Measurements from ENCODE around the gene CYB5B.
A peak's percentile ranks its signal among the peaks of the same experiment; 100 is the strongest.

CYB5B gene, protein sequence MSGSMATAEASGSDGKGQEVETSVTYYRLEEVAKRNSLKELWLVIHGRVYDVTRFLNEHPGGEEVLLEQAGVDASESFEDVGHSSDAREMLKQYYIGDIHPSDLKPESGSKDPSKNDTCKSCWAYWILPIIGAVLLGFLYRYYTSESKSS

DNA sequence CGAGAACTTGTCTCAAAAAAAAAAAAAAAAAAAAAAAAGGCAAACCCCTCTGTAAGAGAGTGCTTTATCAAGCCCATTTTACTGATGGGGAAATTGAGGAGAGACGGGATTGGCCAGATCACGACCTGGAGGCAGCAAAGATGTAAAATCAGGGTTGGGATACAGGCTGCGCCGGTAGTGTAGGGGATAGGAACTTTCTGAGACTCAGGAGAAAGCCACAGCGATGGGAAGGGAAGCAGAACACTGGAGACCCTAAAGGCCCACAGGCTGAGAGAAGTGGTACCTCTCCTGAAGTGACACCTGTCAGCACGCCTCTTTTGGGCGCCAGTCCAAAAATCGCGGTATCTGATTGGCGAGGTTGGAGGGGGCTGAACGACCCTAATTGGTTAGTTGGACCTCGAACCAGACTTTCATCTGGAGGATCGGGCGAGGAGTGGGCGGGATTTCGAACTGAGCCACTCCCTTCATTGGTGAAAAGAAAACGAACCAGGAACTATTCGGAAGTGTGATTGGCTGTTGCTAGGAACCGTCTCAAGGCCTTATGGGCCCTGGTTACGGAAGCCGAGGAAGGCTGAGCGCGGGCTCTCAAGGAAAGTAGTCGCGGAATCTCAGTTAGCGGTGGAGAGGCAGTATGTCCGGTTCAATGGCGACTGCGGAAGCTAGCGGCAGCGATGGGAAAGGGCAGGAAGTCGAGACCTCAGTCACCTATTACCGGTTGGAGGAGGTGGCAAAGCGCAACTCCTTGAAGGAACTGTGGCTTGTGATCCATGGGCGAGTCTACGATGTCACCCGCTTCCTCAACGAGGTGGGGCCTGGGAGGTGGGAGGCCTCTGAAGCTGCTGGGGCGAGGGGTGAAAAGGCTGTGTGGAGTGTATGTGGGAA is at the start of gene CYB5B:
Gene CYB5B (plus strand): TSS at position 567 of the 882 bp plus-strand sequence. CDS start 65 bp downstream, at position 632.
- peak within 1 kb of the TSS; percentile 91 to 100 for H3K4me3 ChIP-seq (ENCODE audit: low read depth in 1 of 2, low read length in 2 of 2)

DNA sequence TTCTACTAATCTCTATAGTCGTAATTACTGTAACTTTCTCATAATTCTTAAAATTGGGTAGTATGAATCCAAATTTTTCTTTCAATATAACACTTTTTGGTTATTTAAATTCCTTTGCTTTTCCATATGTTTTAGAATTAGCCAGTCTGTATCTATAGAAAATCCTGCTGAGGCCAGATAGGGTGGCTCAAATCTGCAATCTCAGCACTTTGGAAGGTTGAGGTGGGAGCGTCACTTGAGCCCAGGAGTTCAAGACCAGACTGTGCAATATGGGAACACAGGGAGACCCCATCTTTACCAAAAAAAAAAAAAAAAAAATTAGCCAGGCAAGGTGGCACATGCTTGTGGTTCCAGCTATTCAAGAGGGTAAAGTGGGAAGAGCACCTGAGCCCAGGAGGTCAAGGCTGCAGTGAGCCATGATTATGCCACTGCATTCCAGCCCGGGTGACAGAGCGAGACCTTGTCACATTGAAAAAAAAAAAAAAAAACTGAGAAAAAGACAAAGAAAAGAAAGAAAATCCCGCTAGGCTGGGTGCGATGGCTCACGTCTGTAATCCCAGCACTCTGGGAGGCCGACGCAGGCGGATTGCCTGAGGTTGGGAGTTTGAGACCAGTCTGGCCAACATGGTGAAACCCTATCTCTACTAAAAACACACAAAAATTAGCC is 47.9 kb upstream of the CYB5B start:
- H3K27me3 ChIP-seq (ENCODE audit: control insufficient read depth in 1 of 2, insufficient read depth in 2 of 2, low read length in 2 of 2): no peaks in the 10 kb centered on the region
- no peak overlapping the region for H3K9ac ChIP-seq (ENCODE audit: low read depth in 1 of 2, low read length in 2 of 2)
- H3K9me3 ChIP-seq (ENCODE audit: control insufficient read depth in 1 of 2, low read length in 2 of 2): no peaks in the 10 kb centered on the region
- no peak overlapping the region for H3K4me3 ChIP-seq (ENCODE audit: low read depth in 1 of 2, low read length in 2 of 2)
- no peak overlapping the region for H3K27ac ChIP-seq (ENCODE audit: low read depth, low read length)
- peaks cover 10 to 14% of the 10 kb centered on the region in 2 donors for H3K4me1 ChIP-seq (ENCODE audit: control insufficient read depth in 1 of 2, insufficient read depth in 2 of 2, low read length in 2 of 2)
- H3K36me3 ChIP-seq (ENCODE audit: control insufficient read depth in 1 of 2, insufficient read depth in 2 of 2, low read length in 2 of 2): peaks cover 4 to 32% of the 10 kb centered on the region in 2 donors

More for the DNA sequence above, at the start of gene CYB5B:
- H3K36me3 ChIP-seq (ENCODE audit: control insufficient read depth in 1 of 2, insufficient read depth in 2 of 2, low read length in 2 of 2): peaks cover 0 to 15% of the 10 kb centered on the region in 2 donors
- peaks cover 0 to 4% of the 10 kb centered on the region in 2 donors for H3K4me1 ChIP-seq (ENCODE audit: control insufficient read depth in 1 of 2, insufficient read depth in 2 of 2, low read length in 2 of 2)
- H3K27me3 ChIP-seq (ENCODE audit: control insufficient read depth in 1 of 2, insufficient read depth in 2 of 2, low read length in 2 of 2): no peaks in the 10 kb centered on the region
- H3K9ac ChIP-seq (ENCODE audit: low read depth in 1 of 2, low read length in 2 of 2): peak within 1 kb of the TSS; percentile 88 to 98
- H3K27ac ChIP-seq (ENCODE audit: low read depth, low read length): peak within 1 kb of the TSS; percentile 57
- no peaks in the 10 kb centered on the region for H3K9me3 ChIP-seq (ENCODE audit: control insufficient read depth in 1 of 2, low read length in 2 of 2)

DNA sequence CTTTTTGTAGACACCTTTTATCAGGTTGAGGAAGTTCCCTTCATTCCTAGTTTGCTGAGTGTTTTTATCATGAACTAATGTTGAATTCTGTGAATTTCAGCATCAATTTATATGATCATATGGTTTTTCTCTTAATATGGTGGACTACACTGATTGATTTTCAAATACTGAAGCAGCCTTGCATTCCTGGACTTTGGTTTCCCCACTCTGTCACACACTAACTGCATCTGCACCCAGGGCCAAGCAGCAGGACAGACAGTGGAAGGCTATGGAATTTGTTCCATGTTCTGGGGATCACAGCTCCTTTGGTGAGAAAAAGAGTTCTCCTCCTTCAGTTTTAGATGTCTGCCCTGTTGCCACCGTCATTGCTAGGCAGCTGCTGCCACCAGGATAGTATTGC is 46.4 kb upstream of the CYB5B start:
- no peaks in the 10 kb centered on the region for H3K9me3 ChIP-seq (ENCODE audit: control insufficient read depth in 1 of 2, low read length in 2 of 2)

DNA sequence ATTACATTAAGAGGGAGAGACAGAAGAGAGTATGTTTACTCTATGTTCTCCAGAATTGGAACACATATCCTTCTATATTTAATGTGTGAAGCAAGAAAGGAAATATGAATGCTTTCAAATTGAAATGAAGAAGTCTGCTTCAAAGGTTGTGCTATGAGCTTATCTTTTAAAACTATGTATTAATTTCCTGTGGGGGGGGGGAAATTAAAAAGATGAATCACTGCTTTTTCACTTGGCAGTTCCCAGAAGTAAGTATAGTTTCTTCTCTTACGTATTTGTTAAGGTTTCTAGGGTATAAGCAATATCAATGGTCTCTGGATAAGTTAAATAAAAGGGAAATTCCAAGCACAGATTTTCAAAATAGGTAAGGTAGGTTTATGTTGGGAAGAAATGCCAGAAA is 45.7 kb upstream of the CYB5B start:
- no peaks in the 10 kb centered on the region for H3K27me3 ChIP-seq (ENCODE audit: control insufficient read depth in 1 of 2, insufficient read depth in 2 of 2, low read length in 2 of 2)
- no peaks in the 10 kb centered on the region for H3K9me3 ChIP-seq (ENCODE audit: control insufficient read depth in 1 of 2, low read length in 2 of 2)
- H3K36me3 ChIP-seq (ENCODE audit: control insufficient read depth in 1 of 2, insufficient read depth in 2 of 2, low read length in 2 of 2): peaks cover 15 to 46% of the 10 kb centered on the region in 2 donors
- no peak overlapping the region for H3K4me3 ChIP-seq (ENCODE audit: low read depth in 1 of 2, low read length in 2 of 2)
- H3K27ac ChIP-seq (ENCODE audit: low read depth, low read length): no peak overlapping the region
- peaks cover 1 to 4% of the 10 kb centered on the region in 2 donors for H3K4me1 ChIP-seq (ENCODE audit: control insufficient read depth in 1 of 2, insufficient read depth in 2 of 2, low read length in 2 of 2)
- H3K9ac ChIP-seq (ENCODE audit: low read depth in 1 of 2, low read length in 2 of 2): no peak overlapping the region

More for the DNA sequence above, 46.4 kb upstream of the CYB5B start:
- peaks cover 6 to 9% of the 10 kb centered on the region in 2 donors for H3K4me1 ChIP-seq (ENCODE audit: control insufficient read depth in 1 of 2, insufficient read depth in 2 of 2, low read length in 2 of 2)
- H3K36me3 ChIP-seq (ENCODE audit: control insufficient read depth in 1 of 2, insufficient read depth in 2 of 2, low read length in 2 of 2): peaks cover 15 to 40% of the 10 kb centered on the region in 2 donors
- no peaks in the 10 kb centered on the region for H3K27me3 ChIP-seq (ENCODE audit: control insufficient read depth in 1 of 2, insufficient read depth in 2 of 2, low read length in 2 of 2)
- H3K4me3 ChIP-seq (ENCODE audit: low read depth in 1 of 2, low read length in 2 of 2): no peak overlapping the region
- no peak overlapping the region for H3K27ac ChIP-seq (ENCODE audit: low read depth, low read length)
- no peak overlapping the region for H3K9ac ChIP-seq (ENCODE audit: low read depth in 1 of 2, low read length in 2 of 2)

DNA sequence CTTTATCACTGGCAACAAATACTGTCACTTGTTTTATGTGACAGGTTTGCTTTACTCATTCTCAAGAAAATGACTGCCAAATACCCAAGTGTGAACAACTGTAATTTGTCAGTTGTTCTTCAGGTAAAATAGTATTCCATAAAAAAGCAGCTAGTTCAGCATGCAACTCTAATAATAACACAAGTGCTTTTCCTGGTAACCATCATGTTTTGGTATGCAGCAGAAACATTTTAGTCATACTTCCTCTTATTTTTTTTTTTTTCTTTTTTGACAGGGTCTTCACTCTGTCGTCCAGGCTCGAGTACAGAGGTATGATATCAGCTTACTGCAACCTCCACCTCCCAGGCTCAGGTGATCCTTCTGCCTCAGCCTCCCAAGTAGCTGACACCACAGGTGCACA is 43.2 kb upstream of the CYB5B start:
- Histone ChIP-seq H3K27me3 (ENCODE audit: control insufficient read depth in 1 of 2, insufficient read depth in 2 of 2, low read length in 2 of 2) (no peaks in the 10 kb centered on the region), H3K27ac (ENCODE audit: low read depth, low read length) (no peak overlapping the region), H3K9me3 (ENCODE audit: control insufficient read depth in 1 of 2, low read length in 2 of 2) (no peaks in the 10 kb centered on the region), H3K4me3 (ENCODE audit: low read depth in 1 of 2, low read length in 2 of 2) (no peak overlapping the region), H3K4me1 (ENCODE audit: control insufficient read depth in 1 of 2, insufficient read depth in 2 of 2, low read length in 2 of 2) (peaks cover 3 to 6% of the 10 kb centered on the region in 2 donors), H3K36me3 (ENCODE audit: control insufficient read depth in 1 of 2, insufficient read depth in 2 of 2, low read length in 2 of 2) (peaks cover 15 to 43% of the 10 kb centered on the region in 2 donors), H3K9ac (ENCODE audit: low read depth in 1 of 2, low read length in 2 of 2) (no peak overlapping the region)

DNA sequence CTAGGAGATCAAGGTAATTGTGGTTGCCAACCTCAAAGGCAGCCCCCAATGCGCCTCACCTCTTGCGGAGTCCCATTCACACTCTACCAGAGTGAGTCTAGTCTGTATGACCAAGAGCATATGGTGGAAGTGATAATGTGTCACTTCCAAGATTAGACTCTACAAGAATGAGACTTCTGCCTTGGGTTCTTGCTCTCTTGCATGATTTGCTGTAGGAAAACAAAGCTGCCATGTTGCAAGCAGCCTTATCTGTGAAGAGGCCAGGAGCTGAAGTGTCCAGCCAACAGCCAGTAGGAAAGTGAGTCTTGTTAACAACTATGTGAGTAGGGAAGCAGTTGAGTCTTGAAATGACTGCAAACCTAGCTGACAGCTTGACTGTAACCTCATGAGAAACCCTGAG is 42.0 kb upstream of the CYB5B start:
- Histone ChIP-seq H3K27ac (ENCODE audit: low read depth, low read length) (no peak overlapping the region), H3K36me3 (ENCODE audit: control insufficient read depth in 1 of 2, insufficient read depth in 2 of 2, low read length in 2 of 2) (peaks cover 15 to 43% of the 10 kb centered on the region in 2 donors), H3K9ac (ENCODE audit: low read depth in 1 of 2, low read length in 2 of 2) (no peak overlapping the region), H3K27me3 (ENCODE audit: control insufficient read depth in 1 of 2, insufficient read depth in 2 of 2, low read length in 2 of 2) (no peaks in the 10 kb centered on the region), H3K4me3 (ENCODE audit: low read depth in 1 of 2, low read length in 2 of 2) (no peak overlapping the region), H3K9me3 (ENCODE audit: control insufficient read depth in 1 of 2, low read length in 2 of 2) (no peaks in the 10 kb centered on the region), H3K4me1 (ENCODE audit: control insufficient read depth in 1 of 2, insufficient read depth in 2 of 2, low read length in 2 of 2) (peaks cover 3 to 6% of the 10 kb centered on the region in 2 donors)

DNA sequence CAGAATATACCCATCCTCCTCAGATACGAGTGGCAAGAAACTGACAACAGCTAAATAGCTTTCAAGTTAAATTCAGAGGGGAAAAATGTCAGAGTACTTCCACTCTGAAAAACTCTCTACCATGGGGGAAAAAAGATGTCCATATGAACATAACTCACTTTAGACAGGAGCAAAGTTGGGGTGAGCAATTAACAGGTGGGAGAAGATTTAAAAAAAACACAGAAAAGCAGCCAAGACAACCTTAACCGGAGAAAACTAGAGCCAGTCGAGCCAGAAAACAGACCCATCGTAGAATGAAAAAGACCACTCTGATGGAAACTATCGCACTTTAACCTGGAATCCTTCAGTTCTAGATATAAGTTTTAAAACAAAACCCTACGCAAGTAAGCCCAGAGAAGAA is 39.4 kb upstream of the CYB5B start:
- H3K27ac ChIP-seq (ENCODE audit: low read depth, low read length): no peak overlapping the region
- peak overlapping the region; percentile 70 to 85 for H3K4me3 ChIP-seq (ENCODE audit: low read depth in 1 of 2, low read length in 2 of 2)
- H3K9me3 ChIP-seq (ENCODE audit: control insufficient read depth in 1 of 2, low read length in 2 of 2): no peaks in the 10 kb centered on the region
- H3K9ac ChIP-seq (ENCODE audit: low read depth in 1 of 2, low read length in 2 of 2): peak overlapping the region; percentile 51 to 89
- H3K36me3 ChIP-seq (ENCODE audit: control insufficient read depth in 1 of 2, insufficient read depth in 2 of 2, low read length in 2 of 2): peaks cover 11 to 26% of the 10 kb centered on the region in 2 donors
- peaks cover 3 to 6% of the 10 kb centered on the region in 2 donors for H3K4me1 ChIP-seq (ENCODE audit: control insufficient read depth in 1 of 2, insufficient read depth in 2 of 2, low read length in 2 of 2)
- H3K27me3 ChIP-seq (ENCODE audit: control insufficient read depth in 1 of 2, insufficient read depth in 2 of 2, low read length in 2 of 2): no peaks in the 10 kb centered on the region

DNA sequence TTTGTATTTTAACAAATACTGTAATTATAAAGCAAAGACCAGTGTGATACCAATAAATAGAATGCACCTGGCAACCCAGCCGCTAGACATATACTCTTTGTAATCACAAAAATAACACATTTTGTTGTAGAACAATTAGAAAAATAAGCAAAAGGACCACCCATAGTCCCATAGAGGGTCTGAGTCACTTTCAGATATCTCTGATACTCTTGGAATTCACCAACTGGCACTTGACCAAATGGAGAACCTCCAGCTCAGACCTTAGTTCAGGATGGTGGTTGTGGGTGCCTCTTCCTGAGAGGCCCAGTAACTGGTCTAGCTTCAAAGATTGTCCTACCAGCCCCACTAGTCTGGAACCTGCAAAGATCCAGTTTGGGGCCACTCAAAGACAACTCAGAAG is 37.8 kb upstream of the CYB5B start:
- peaks cover 3 to 6% of the 10 kb centered on the region in 2 donors for H3K4me1 ChIP-seq (ENCODE audit: control insufficient read depth in 1 of 2, insufficient read depth in 2 of 2, low read length in 2 of 2)
- no peaks in the 10 kb centered on the region for H3K27me3 ChIP-seq (ENCODE audit: control insufficient read depth in 1 of 2, insufficient read depth in 2 of 2, low read length in 2 of 2)
- H3K9ac ChIP-seq (ENCODE audit: low read depth in 1 of 2, low read length in 2 of 2): no peak overlapping the region
- H3K36me3 ChIP-seq (ENCODE audit: control insufficient read depth in 1 of 2, insufficient read depth in 2 of 2, low read length in 2 of 2): peaks cover 11 to 20% of the 10 kb centered on the region in 2 donors
- no peak overlapping the region for H3K4me3 ChIP-seq (ENCODE audit: low read depth in 1 of 2, low read length in 2 of 2)
- no peaks in the 10 kb centered on the region for H3K9me3 ChIP-seq (ENCODE audit: control insufficient read depth in 1 of 2, low read length in 2 of 2)
- no peak overlapping the region for H3K27ac ChIP-seq (ENCODE audit: low read depth, low read length)

DNA sequence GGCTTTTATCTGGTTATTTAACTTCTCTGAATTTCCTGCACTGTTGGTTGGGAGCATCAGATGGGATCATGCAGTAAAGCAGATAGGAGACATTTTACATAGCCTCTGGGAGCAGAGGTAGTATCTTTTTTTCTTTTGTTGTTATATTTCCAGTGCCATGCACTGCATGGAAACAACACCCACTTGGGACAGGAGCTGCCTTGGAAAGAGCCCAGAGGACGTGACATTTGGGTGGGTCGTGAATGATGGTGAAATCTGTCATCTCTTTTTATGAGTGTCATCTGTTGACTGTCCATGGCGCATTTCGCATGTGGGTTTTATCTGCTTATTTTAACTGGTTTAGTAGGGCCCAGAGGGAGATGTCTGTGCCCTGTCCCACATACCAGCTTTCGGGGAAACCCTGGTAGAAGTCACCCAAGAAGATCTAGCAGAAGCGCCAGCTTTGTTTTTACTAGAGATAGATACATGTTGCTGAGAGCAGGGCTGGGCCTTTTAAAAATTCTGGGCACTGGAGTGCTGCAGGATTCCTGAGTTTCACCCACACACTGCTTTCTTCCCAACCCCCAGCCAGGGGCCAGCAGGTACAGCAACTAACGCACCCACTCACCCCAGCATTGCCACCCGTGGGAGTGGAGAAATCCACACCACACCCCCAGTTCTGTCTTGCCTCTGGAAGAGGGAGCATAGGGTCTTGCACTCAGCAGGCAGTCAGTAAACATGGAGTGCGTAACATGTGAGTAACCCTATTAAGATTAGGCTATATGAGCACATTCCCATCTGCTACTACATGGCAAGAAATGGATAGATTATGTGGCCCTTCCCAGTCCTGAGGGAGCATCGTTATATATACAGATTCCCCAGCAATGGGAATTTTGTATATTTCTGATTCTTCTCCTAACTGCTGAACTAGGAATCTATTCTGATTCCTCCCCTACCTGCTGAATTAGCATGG is 30.2 kb upstream of the CYB5B start:
- Histone ChIP-seq H3K27ac (ENCODE audit: low read depth, low read length) (no peak overlapping the region), H3K4me3 (ENCODE audit: low read depth in 1 of 2, low read length in 2 of 2) (no peak overlapping the region), H3K9ac (ENCODE audit: low read depth in 1 of 2, low read length in 2 of 2) (no peak overlapping the region), H3K9me3 (ENCODE audit: control insufficient read depth in 1 of 2, low read length in 2 of 2) (no peaks in the 10 kb centered on the region), H3K27me3 (ENCODE audit: control insufficient read depth in 1 of 2, insufficient read depth in 2 of 2, low read length in 2 of 2) (no peaks in the 10 kb centered on the region), H3K4me1 (ENCODE audit: control insufficient read depth in 1 of 2, insufficient read depth in 2 of 2, low read length in 2 of 2) (peaks cover 11 to 16% of the 10 kb centered on the region in 2 donors), H3K36me3 (ENCODE audit: control insufficient read depth in 1 of 2, insufficient read depth in 2 of 2, low read length in 2 of 2) (no peaks in the 10 kb centered on the region)
